MG63 (cell line): ENCODE data around the gene EXT2. TPM values are rescaled to one million over a fixed set of nuclear protein-coding genes. Genes with fewer than 3 reads are reported as not detected.

ENCODE experiments used
- total RNA-seq: library from RNA; depleted of rRNA; stranded (reverse); fragments of >200 nt; shearing (Covaris generic); gene quantifications from 2 replicates; pipeline ENCODE4 v1.2.3, GENCODE V29; 2014; ENCODE audit warnings: low replicate concordance; rRNA removed

EXT2 gene
- total RNA-seq, 1 experiment from 2014 or later, result 179 TPM

Other genes starting within 250 kb of the EXT2 start
- gene ALKBH3, start 214.8 kb upstream of the EXT2 start, total RNA-seq, result 59.3 and 129 TPM in 2 replicates
- 0.54 and 0.86 TPM in 2 replicates for gene C11orf96, start 153.0 kb upstream of the EXT2 start, total RNA-seq
- gene ACCSL, start 47.7 kb upstream of the EXT2 start, total RNA-seq, result not detected in 2 replicates
- gene ACCS, start 29.4 kb upstream of the EXT2 start, total RNA-seq, result 1.7 and 12.1 TPM in 2 replicates
- gene ALX4, start 214.5 kb downstream of the EXT2 start, total RNA-seq, result 0.16 TPM in 1 of 2 replicates, not detected in the other